PC-9 (cell line): ENCODE results near the gene MVB12B.

Source experiments
- EZH2 ChIP-seq: fragments of 200-600 bp; sonication (generic); IDR thresholded peaks from 2 replicates; pipeline ENCODE4 v1.8.0; 2017; ENCODE audit warnings: antibody characterized with exemption, low read depth
- TF ChIP-seq, protein P1 (sequence below): fragments of 200-600 bp; sonication (generic); conservative IDR thresholded peaks from 2 replicates; pipeline ENCODE4 v1.6.1; 2017; ENCODE audit warnings: mixed run types, antibody characterized with exemption, mild to moderate bottlenecking, moderate library complexity

DNA sequence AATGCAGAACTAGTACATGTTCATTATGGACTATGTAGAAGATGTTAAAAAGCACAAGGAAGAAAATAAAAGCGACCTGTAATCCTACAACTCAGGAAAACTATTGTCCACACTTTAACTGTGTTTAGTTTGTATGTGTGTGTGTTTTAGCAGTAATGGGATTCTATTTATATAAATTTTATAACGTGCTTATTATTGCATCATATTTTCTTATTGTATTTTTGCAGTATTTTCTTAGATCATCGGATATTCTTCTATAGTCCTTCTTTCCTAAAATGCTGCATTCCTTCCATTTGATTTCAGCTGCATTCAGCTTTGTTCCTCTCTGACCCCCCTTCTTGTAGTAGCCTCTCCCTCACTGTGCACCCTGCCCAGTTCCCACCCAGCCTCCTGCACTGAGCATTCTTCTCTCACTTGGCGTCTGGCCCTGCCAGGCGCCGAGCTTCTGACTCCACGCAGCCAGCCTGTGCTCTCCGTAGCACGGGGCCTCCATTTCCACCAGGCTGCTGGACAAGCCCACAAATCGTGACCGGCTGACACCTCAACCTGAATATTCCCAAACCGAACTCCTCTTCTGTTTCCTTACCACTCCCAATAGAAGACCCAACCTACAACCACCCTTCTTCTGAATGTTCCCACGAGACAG is 39.9 kb downstream of the MVB12B start:
- TF ChIP-seq, protein P1, sequence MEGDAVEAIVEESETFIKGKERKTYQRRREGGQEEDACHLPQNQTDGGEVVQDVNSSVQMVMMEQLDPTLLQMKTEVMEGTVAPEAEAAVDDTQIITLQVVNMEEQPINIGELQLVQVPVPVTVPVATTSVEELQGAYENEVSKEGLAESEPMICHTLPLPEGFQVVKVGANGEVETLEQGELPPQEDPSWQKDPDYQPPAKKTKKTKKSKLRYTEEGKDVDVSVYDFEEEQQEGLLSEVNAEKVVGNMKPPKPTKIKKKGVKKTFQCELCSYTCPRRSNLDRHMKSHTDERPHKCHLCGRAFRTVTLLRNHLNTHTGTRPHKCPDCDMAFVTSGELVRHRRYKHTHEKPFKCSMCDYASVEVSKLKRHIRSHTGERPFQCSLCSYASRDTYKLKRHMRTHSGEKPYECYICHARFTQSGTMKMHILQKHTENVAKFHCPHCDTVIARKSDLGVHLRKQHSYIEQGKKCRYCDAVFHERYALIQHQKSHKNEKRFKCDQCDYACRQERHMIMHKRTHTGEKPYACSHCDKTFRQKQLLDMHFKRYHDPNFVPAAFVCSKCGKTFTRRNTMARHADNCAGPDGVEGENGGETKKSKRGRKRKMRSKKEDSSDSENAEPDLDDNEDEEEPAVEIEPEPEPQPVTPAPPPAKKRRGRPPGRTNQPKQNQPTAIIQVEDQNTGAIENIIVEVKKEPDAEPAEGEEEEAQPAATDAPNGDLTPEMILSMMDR: no peak
- TF ChIP-seq EZH2: no peak
